Activated CD8-positive, alpha-beta memory T cell treated with anti-CD3 and anti-CD28 coated beads for 4 hours (primary cell): Measurements from ENCODE around the gene GLDC.

ENCODE experiments used
- DNase-seq, 2 donors: peaks; one replicate each; pipeline ENCODE4 v3.0.0-alpha.2; 2020; ENCODE audit warnings: low read depth in 2 of 2

GLDC gene

GRCh38 chr9:6502399-6502798, 143.1 kb downstream of the GLDC start:
- no peak for DNase-seq

GRCh38 chr9:6501526-6502210, 143.9 kb downstream of the GLDC start:
- no peak for DNase-seq

- DNase-seq, result no peak
Observed at GRCh38 chr9:6498982-6499381, 146.5 kb downstream of the GLDC start.

GRCh38 chr9:6495466-6495865, 150.1 kb downstream of the GLDC start:
- no peak for DNase-seq

GRCh38 chr9:6490863-6491262, 154.7 kb downstream of the GLDC start:
- DNase-seq, result no peak

- no peak for DNase-seq
Observed at GRCh38 chr9:6489099-6489498, 156.4 kb downstream of the GLDC start.

- DNase-seq, result no peak
Observed at GRCh38 chr9:6488395-6488794, 157.1 kb downstream of the GLDC start.

- DNase-seq, result no peak
Observed at GRCh38 chr9:6484210-6484609, 161.3 kb downstream of the GLDC start.
